IMR-90 (cell line): Measurements from ENCODE around the gene CADM4. TPM values are rescaled to one million over a fixed set of nuclear protein-coding genes. Genes with fewer than 3 reads are reported as not detected.

ENCODE experiments used
- ATAC-seq: fragments of 200-7000 bp; cut with Tn5 transposase; 2 replicates; pipeline ENCODE4 v1.9.1; 2020; ENCODE audit warnings: low read depth, mild to moderate bottlenecking, moderate library complexity
- BruUV-seq: library from RNA; stranded (reverse); fragments of 400-500 nt; replicated peaks from 2 replicates; lab custom pipeline; 2021; lab: Mats Ljungman, UMichigan
- CTCF ChIA-PET: fragments of 300-600 bp; formaldehyde crosslinking; extraction: SDS; loops from one replicate; lab custom pipeline; 2021; ENCODE audit warnings: antibody characterized with exemption; lab: Yijun Ruan, JAX
- POLR2A ChIA-PET: fragments of 300-600 bp; sonication (Branson Sonifier 250); formaldehyde crosslinking; loops from one replicate; lab custom pipeline; 2022; ENCODE audit warnings: antibody characterized with exemption; ENCODE audit not compliant: unreplicated experiment; lab: Charles Lee
- DNase-seq: peaks from one replicate; pipeline ENCODE4 v3.0.0; 2013
- H2AFZ ChIP-seq: replicated peaks from 2 replicates; pipeline ENCODE3; 2013; ENCODE audit warnings: low read length, mild to moderate bottlenecking; ENCODE audit not compliant: poor library complexity
- H2AK5ac ChIP-seq: 2 replicates; pipeline ENCODE4 v1.6.1; 2013; ENCODE audit warnings: low read depth, low read length, inconsistent platforms
- H2AK9ac ChIP-seq: replicated peaks from 2 replicates; pipeline ENCODE3; 2013; ENCODE audit warnings: mild to moderate bottlenecking, low read depth, low read length, moderate library complexity; ENCODE audit not compliant: poor library complexity
- H2BK120ac ChIP-seq: 2 replicates; pipeline ENCODE4 v1.6.1; 2013; ENCODE audit warnings: low read depth, low read length, inconsistent platforms
- H2BK15ac ChIP-seq: 3 replicates; pipeline ENCODE4 v1.6.1; 2013; ENCODE audit warnings: low read depth, low read length, inconsistent platforms
- H2BK20ac ChIP-seq: 2 replicates; pipeline ENCODE4 v1.6.1; 2013; ENCODE audit warnings: low read depth, mild to moderate bottlenecking, inconsistent platforms, low read length, moderate library complexity
- H2BK5ac ChIP-seq: 2 replicates; pipeline ENCODE4 v1.6.1; 2013; ENCODE audit warnings: mild to moderate bottlenecking, low read depth, low read length, inconsistent platforms; ENCODE audit not compliant: poor library complexity, severe bottlenecking
- H3K14ac ChIP-seq: replicated peaks from 2 replicates; pipeline ENCODE4 v1.6.1; 2013; ENCODE audit warnings: low read depth, low read length, inconsistent platforms
- H3K18ac ChIP-seq: 2 replicates; pipeline ENCODE4 v1.6.1; 2013; ENCODE audit warnings: low read depth, low read length, control low read depth
- H3K23ac ChIP-seq: 2 replicates; pipeline ENCODE4 v1.6.1; 2013; ENCODE audit warnings: low read depth, low read length, inconsistent platforms
- H3K27ac ChIP-seq: 2 replicates; pipeline ENCODE4 v1.5.1; 2013; ENCODE audit warnings: mild to moderate bottlenecking, control low read depth, low read length; ENCODE audit not compliant: insufficient read depth
- H3K27me3 ChIP-seq: 2 replicates; pipeline ENCODE4 v1.6.1; 2013; ENCODE audit warnings: low read length; ENCODE audit not compliant: control insufficient read depth, insufficient read depth
- H3K36me3 ChIP-seq: 2 replicates; pipeline ENCODE4 v1.6.1; 2013; ENCODE audit warnings: low read length, mixed read lengths; ENCODE audit not compliant: control insufficient read depth, insufficient read depth
- H3K4ac ChIP-seq: 2 replicates; pipeline ENCODE4 v1.6.1; 2013; ENCODE audit warnings: low read depth, low read length, inconsistent platforms
- H3K4me1 ChIP-seq: 2 replicates; pipeline ENCODE4 v1.6.1; 2013; ENCODE audit warnings: low read length, mixed read lengths; ENCODE audit not compliant: control insufficient read depth, insufficient read depth
- H3K4me2 ChIP-seq: 2 replicates; pipeline ENCODE4 v1.6.1; 2013; ENCODE audit warnings: low read depth, mild to moderate bottlenecking, control low read depth, low read length, moderate library complexity
- H3K4me3 ChIP-seq: 2 replicates; pipeline ENCODE4 v1.5.1; 2013; ENCODE audit warnings: low read depth, mild to moderate bottlenecking, control low read depth, low read length, moderate library complexity; ENCODE audit not compliant: insufficient read depth
- H3K56ac ChIP-seq: 2 replicates; pipeline ENCODE4 v1.6.1; 2013; ENCODE audit warnings: low read length, inconsistent platforms; ENCODE audit not compliant: insufficient read depth; ENCODE audit errors: extremely low read depth
- H3K79me1 ChIP-seq, 2 experiments: 2 replicates each; pipeline ENCODE4 v1.6.1; 2013; ENCODE audit warnings: low read length in 2 of 2, inconsistent platforms in 1 of 2, low read depth in 1 of 2
- H3K9ac ChIP-seq: 2 replicates; pipeline ENCODE4 v1.6.1; 2013; ENCODE audit warnings: low read depth, low read length, control low read depth
- H3K9me1 ChIP-seq: 2 replicates; pipeline ENCODE4 v1.6.1; 2013; ENCODE audit warnings: low read length, inconsistent platforms; ENCODE audit not compliant: insufficient read depth
- H3K9me3 ChIP-seq: 2 replicates; pipeline ENCODE4 v1.6.1; 2013; ENCODE audit warnings: low read length; ENCODE audit not compliant: control insufficient read depth, insufficient read depth
- H4K20me1 ChIP-seq: 2 replicates; pipeline ENCODE4 v1.6.1; 2013; ENCODE audit warnings: low read length, inconsistent platforms; ENCODE audit not compliant: insufficient read depth
- H4K5ac ChIP-seq: 2 replicates; pipeline ENCODE4 v1.6.1; 2013; ENCODE audit warnings: mild to moderate bottlenecking, low read depth, low read length, control low read depth
- H4K8ac ChIP-seq, 2 experiments: 2 replicates each; pipeline ENCODE4 v1.6.1; 2013; ENCODE audit warnings: low read depth in 2 of 2, low read length in 2 of 2, control low read depth in 1 of 2, inconsistent platforms in 1 of 2
- H4K91ac ChIP-seq: 2 replicates; pipeline ENCODE4 v1.6.1; 2013; ENCODE audit warnings: low read depth, low read length, inconsistent platforms; ENCODE audit not compliant: insufficient read depth
- BHLHE40 ChIP-seq: fragments of 150-350 bp; IDR thresholded peaks from 2 replicates; pipeline ENCODE4 v1.6.1; 2016; ENCODE audit warnings: mild to moderate bottlenecking, low read depth, low read length
- CEBPB ChIP-seq: IDR thresholded peaks from 2 replicates; pipeline ENCODE4 v1.6.1; 2012; ENCODE audit warnings: low read depth, low read length, improper control_type of control experiment
- CHD1 ChIP-seq: IDR thresholded peaks from 2 replicates; pipeline ENCODE4 v1.6.1; 2012; ENCODE audit warnings: low read depth, low read length, improper control_type of control experiment
- CTCF ChIP-seq: conservative IDR thresholded peaks from 2 replicates; pipeline ENCODE4 v1.5.1; 2012; ENCODE audit warnings: mild to moderate bottlenecking, low read depth, low read length, improper control_type of control experiment
- ELK1 ChIP-seq: fragments of 150-350 bp; IDR thresholded peaks from 2 replicates; pipeline ENCODE4 v1.6.1; 2016; ENCODE audit warnings: low read depth, mild to moderate bottlenecking, low read length, moderate library complexity, borderline replicate concordance
- FOS ChIP-seq: fragments of 150-350 bp; IDR thresholded peaks from 2 replicates; pipeline ENCODE4 v1.6.1; 2016; ENCODE audit warnings: low read depth, low read length
- MAFK ChIP-seq: IDR thresholded peaks from 2 replicates; pipeline ENCODE4 v1.6.1; 2012; ENCODE audit warnings: low read depth, low read length, improper control_type of control experiment
- MAZ ChIP-seq: IDR thresholded peaks from 2 replicates; pipeline ENCODE4 v1.6.1; 2012; ENCODE audit warnings: low read depth, mild to moderate bottlenecking, low read length, improper control_type of control experiment, moderate library complexity, borderline replicate concordance
- MXI1 ChIP-seq: IDR thresholded peaks from 2 replicates; pipeline ENCODE4 v1.6.1; 2012; ENCODE audit warnings: low read depth, mild to moderate bottlenecking, low read length, moderate library complexity, borderline replicate concordance
- NFE2L2 ChIP-seq: fragments of 150-350 bp; IDR thresholded peaks from 2 replicates; pipeline ENCODE4 v1.6.1; 2016; ENCODE audit warnings: low read depth, mild to moderate bottlenecking, low read length
- POLR2A ChIP-seq: IDR thresholded peaks from 2 replicates; pipeline ENCODE4 v1.6.1; 2012; ENCODE audit warnings: mild to moderate bottlenecking, low read depth, low read length
- RAD21 ChIP-seq: IDR thresholded peaks from 2 replicates; pipeline ENCODE4 v1.6.1; 2012; ENCODE audit warnings: low read length, improper control_type of control experiment
- RCOR1 ChIP-seq: IDR thresholded peaks from 2 replicates; pipeline ENCODE4 v1.6.1; 2012; ENCODE audit warnings: mild to moderate bottlenecking, low read length, improper control_type of control experiment; ENCODE audit not compliant: insufficient replicate concordance
- RFX5 ChIP-seq: IDR thresholded peaks from 2 replicates; pipeline ENCODE4 v1.8.0; 2012; ENCODE audit warnings: low read depth, mild to moderate bottlenecking, low read length, moderate library complexity
- SMC3 ChIP-seq: fragments of 150-350 bp; IDR thresholded peaks from 2 replicates; pipeline ENCODE4 v1.6.1; 2016; ENCODE audit warnings: low read depth, mild to moderate bottlenecking, antibody characterized with exemption, low read length, moderate library complexity
- USF2 ChIP-seq: fragments of 150-350 bp; IDR thresholded peaks from 2 replicates; pipeline ENCODE4 v1.6.1; 2017; ENCODE audit warnings: mild to moderate bottlenecking, antibody characterized with exemption, low read length, low read depth
- WGBS, 2 experiments: methylation state at CpG; one replicate each; pipeline versions ENCODE4 v1.1.5 to v1.1.7; 2013; ENCODE audit warnings: missing lambda C conversion rate in 2 of 2; ENCODE audit not compliant: insufficient read length in 1 of 2; ENCODE audit errors: extremely low coverage in 2 of 2; 5-methylcytosine and 5-hydroxymethylcytosine counted together
- dilution Hi-C: fragments of 300-500 bp; cut with HindIII; formaldehyde crosslinking; loops from one replicate; pipeline ENCODE4 v1.14.3; 2018; ENCODE audit warnings: low sequenced_read_pairs; ENCODE audit not compliant: unreplicated experiment
- in situ Hi-C: fragments of 300-500 bp; cut with MboI; formaldehyde crosslinking; loops from 3 replicates; pipeline ENCODE4 v1.14.3; 2019; ENCODE audit warnings: low sequenced_read_pairs, inconsistent platforms, mixed read lengths
- intact Hi-C: fragments of 100-400 bp; cut with micrococcal nuclease; formaldehyde crosslinking; loops from 2 replicates; pipeline ENCODE4 v1.10.0; 2022
- polyA plus RNA-seq, 3 experiments: library from polyadenylated mRNA; depleted of rRNA; stranded (reverse); fragments of >200 nt; gene quantifications; 2 replicates each; pipeline ENCODE4 v1.2.3, GENCODE V29; 2012; ENCODE audit warnings: low replicate concordance in 1 of 3
- total RNA-seq: library from RNA; depleted of rRNA; stranded (reverse); fragments of >200 nt; gene quantifications from 2 replicates; pipeline ENCODE4 v1.2.3, GENCODE V29; 2012

The CADM4 gene
- total and polyA plus RNA-seq, 2 of the 4 experiments (the other 2 are of a cell fraction): 2.0 to 4.9 TPM

- no peak for DNase-seq
- Histone ChIP-seq H2AFZ (peak overlapping the region; percentile 0), H2BK120ac (no peak overlapping the region), H3K14ac (no peak overlapping the region), H3K79me1 (no peaks in the 10 kb centered on the region), H2AK5ac (no peak overlapping the region), H3K27me3 (peaks cover 28% of the 10 kb centered on the region), H4K8ac (peak overlapping the region; percentile 2 to 78; a peak in 1 of 4 replicates), H3K36me3 (no peaks in the 10 kb centered on the region), H2BK5ac (no peak overlapping the region), H2BK20ac (no peak overlapping the region), H4K91ac (no peak overlapping the region), H3K18ac (no peak overlapping the region), H3K56ac (no peak overlapping the region), H2BK15ac (no peak overlapping the region), H3K4me2 (no peak overlapping the region), H3K27ac (no peak overlapping the region), H3K9me3 (no peaks in the 10 kb centered on the region), H3K9ac (no peak overlapping the region), H3K4me1 (peaks cover 5% of the 10 kb centered on the region; the same call in 1 of the 2 replicates), H4K20me1 (no peaks in the 10 kb centered on the region), H3K23ac (no peak overlapping the region), H2AK9ac (peak overlapping the region; percentile 50), H3K4me3 (no peak overlapping the region), H3K4ac (no peak overlapping the region), H3K9me1 (no peaks in the 10 kb centered on the region), H4K5ac (no peak overlapping the region)
- TF ChIP-seq CHD1 (no peak), RAD21 (no peak), MAFK (no peak), RCOR1 (no peak), ELK1 (no peak), MAZ (no peak), USF2 (no peak), CEBPB (no peak), FOS (no peak), SMC3 (no peak), POLR2A (no peak), MXI1 (no peak), BHLHE40 (no peak), RFX5 (no peak), CTCF (no peak), NFE2L2 (no peak)
- no CpG with 5 or more reads among the region's 5 CpGs for WGBS, 2 experiments
- CTCF ChIA-PET: no interaction called here
- no TSS peak for BruUV-seq
- POLR2A ChIA-PET: no interaction called here
- ATAC-seq: no peak; the same call in 1 of the 2 replicates
- in situ Hi-C loops (no loop called here), dilution Hi-C loops (no loop called here), intact Hi-C loops (no loop called here)
Measured at GRCh38 chr19:43634506-43634871, 5.2 kb downstream of the CADM4 start.
